SK-N-SH (cell line): ENCODE results near the gene CNOT9.

ENCODE experiments used
- CTCF ChIP-seq: fragments of 200-600 bp; sonication (generic); IDR thresholded peaks from 2 replicates; pipeline ENCODE4 v1.6.1; 2017; ENCODE audit warnings: antibody characterized with exemption, mild to moderate bottlenecking, moderate library complexity
- EP300 ChIP-seq, 2 experiments: IDR thresholded peaks; 2 replicates each; pipeline versions ENCODE4 v1.4.0 to v1.6.1; 2012; ENCODE audit warnings: borderline replicate concordance in 1 of 2, low read depth in 1 of 2, low read length in 1 of 2
- EZH2phosphoT487 ChIP-seq: fragments of 200-600 bp; sonication (generic); IDR thresholded peaks from 2 replicates; pipeline ENCODE4 v1.6.1; 2017; ENCODE audit warnings: low read depth, mixed run types, mild to moderate bottlenecking, antibody characterized with exemption, moderate library complexity, borderline replicate concordance
- FOSL2 ChIP-seq: IDR thresholded peaks from 2 replicates; pipeline ENCODE4 v1.4.0; 2012; ENCODE audit warnings: low read depth, mild to moderate bottlenecking, moderate library complexity, borderline replicate concordance
- GABPA ChIP-seq: IDR thresholded peaks from 2 replicates; pipeline ENCODE4 v1.4.0; 2012; ENCODE audit warnings: low read depth, mild to moderate bottlenecking
- MAX ChIP-seq: IDR thresholded peaks from 2 replicates; pipeline ENCODE4 v1.4.0; 2012; ENCODE audit warnings: low read depth
- NFIC ChIP-seq: IDR thresholded peaks from 2 replicates; pipeline ENCODE4 v1.4.0; 2012; ENCODE audit warnings: borderline replicate concordance
- RAD21 ChIP-seq: IDR thresholded peaks from 2 replicates; pipeline ENCODE4 v1.6.1; 2012; ENCODE audit warnings: mild to moderate bottlenecking, low read length
- SMC3 ChIP-seq: IDR thresholded peaks from 2 replicates; pipeline ENCODE4 v1.6.1; 2012; ENCODE audit warnings: low read depth, low read length, improper control_type of control experiment
- TAF1 ChIP-seq: IDR thresholded peaks from 2 replicates; pipeline ENCODE4 v1.6.1; 2012; ENCODE audit warnings: low read depth, mild to moderate bottlenecking, low read length, moderate library complexity, borderline replicate concordance
- TCF12 ChIP-seq: IDR thresholded peaks from 2 replicates; pipeline ENCODE4 v1.4.0; 2012
- TF ChIP-seq, protein P1 (sequence below): IDR thresholded peaks from 2 replicates; pipeline ENCODE4 v1.4.0; 2012; ENCODE audit warnings: low read depth, borderline replicate concordance
- TF ChIP-seq, protein P2 (sequence below): fragments of 150-350 bp; IDR thresholded peaks from 2 replicates; pipeline ENCODE4 v1.6.1; 2017; ENCODE audit warnings: antibody characterized with exemption, low read length, low read depth, borderline replicate concordance

DNA sequence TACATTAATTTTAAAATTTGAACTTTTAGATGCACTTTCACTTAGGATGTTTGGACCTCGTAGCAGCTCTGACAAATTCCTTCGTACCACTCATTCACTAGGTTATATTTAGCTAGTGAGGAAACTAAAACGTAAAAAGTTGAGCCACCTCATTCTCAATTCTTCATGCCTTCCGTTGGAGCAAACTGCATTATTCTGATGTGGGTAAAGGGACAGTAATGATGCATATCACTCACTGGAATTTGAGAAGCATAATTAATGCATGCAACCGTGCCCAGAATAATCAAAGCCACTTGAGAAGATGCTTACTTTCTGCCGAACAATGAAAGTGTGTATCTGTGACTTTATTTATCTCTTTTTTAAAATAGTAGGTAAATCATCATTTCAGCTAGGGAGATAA is 2.2 kb downstream of the CNOT9 start:
- no peak for TF ChIP-seq CTCF
- no peak for TF ChIP-seq EP300 (IDR thresholded peaks at IDR 0.05; ENCODE audit: borderline replicate concordance in 1 of 2, low read depth in 1 of 2, low read length in 1 of 2)
- TF ChIP-seq MAX: no peak
- no peak for TF ChIP-seq TCF12
- TF ChIP-seq EZH2phosphoT487: no peak
- TF ChIP-seq NFIC: no peak
- TF ChIP-seq FOSL2: no peak
- no peak for TF ChIP-seq TAF1
- TF ChIP-seq GABPA: no peak
- TF ChIP-seq, protein P1, sequence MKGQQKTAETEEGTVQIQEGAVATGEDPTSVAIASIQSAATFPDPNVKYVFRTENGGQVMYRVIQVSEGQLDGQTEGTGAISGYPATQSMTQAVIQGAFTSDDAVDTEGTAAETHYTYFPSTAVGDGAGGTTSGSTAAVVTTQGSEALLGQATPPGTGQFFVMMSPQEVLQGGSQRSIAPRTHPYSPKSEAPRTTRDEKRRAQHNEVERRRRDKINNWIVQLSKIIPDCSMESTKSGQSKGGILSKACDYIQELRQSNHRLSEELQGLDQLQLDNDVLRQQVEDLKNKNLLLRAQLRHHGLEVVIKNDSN: no peak
- TF ChIP-seq, protein P2, sequence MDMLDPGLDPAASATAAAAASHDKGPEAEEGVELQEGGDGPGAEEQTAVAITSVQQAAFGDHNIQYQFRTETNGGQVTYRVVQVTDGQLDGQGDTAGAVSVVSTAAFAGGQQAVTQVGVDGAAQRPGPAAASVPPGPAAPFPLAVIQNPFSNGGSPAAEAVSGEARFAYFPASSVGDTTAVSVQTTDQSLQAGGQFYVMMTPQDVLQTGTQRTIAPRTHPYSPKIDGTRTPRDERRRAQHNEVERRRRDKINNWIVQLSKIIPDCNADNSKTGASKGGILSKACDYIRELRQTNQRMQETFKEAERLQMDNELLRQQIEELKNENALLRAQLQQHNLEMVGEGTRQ: no peak
- TF ChIP-seq RAD21: no peak
- TF ChIP-seq SMC3: no peak
